Measurements from ENCODE around the gene LAGE3.

The LAGE3 gene

GRCh38 chrX:154458116-154458953 is 20.7 kb downstream of the LAGE3 start, which contains the start of gene PLXNA3:
PLXNA3 (plus strand) TSS chrX:154458281; CDS start chrX:154460184, 1,903 bp downstream.
- H3K27ac ChIP-seq = peak within 1 kb of the TSS; percentile 79 to 90
- no peaks in the 10 kb centered on the region for H3K27me3 ChIP-seq
- no peak for DNase-seq
- no peaks in the 10 kb centered on the region for H3K9me3 ChIP-seq
- intact Hi-C loops (cut with DNase I; ENCODE audit: low total_unique reads) = no loop called here
- peaks cover 0 to 22% (median 0%) of the 10 kb centered on the region in 3 donors for H3K36me3 ChIP-seq
- H3K4me3 ChIP-seq = peak within 1 kb of the TSS; percentile 72 to 78
- TF ChIP-seq CTCF (IDR thresholded peaks at IDR 0.05) = no peak
- H3K4me1 ChIP-seq = peaks cover 0 to 16% (median 12%) of the 10 kb centered on the region in 4 donors

GRCh38 chrX:154457491-154458115 is 21.5 kb downstream of the LAGE3 start:
- TF ChIP-seq CTCF (IDR thresholded peaks at IDR 0.05) = no peak
- intact Hi-C loops (cut with DNase I; ENCODE audit: low total_unique reads) = no loop called here
- Histone ChIP-seq H3K27ac (peak overlapping the region; percentile 79 to 90), H3K9me3 (no peaks in the 10 kb centered on the region), H3K36me3 (peaks cover 0 to 17% (median 0%) of the 10 kb centered on the region in 3 donors), H3K4me3 (peak overlapping the region; percentile 72 to 78), H3K4me1 (peaks cover 0 to 16% (median 12%) of the 10 kb centered on the region in 4 donors), H3K27me3 (no peaks in the 10 kb centered on the region)
- no peak for DNase-seq

GRCh38 chrX:154452823-154453222 is 26.3 kb downstream of the LAGE3 start:
- Histone ChIP-seq H3K4me1 (no peaks in the 10 kb centered on the region), H3K9me3 (no peaks in the 10 kb centered on the region), H3K4me3 (no peak overlapping the region), H3K27ac (no peak overlapping the region), H3K36me3 (peaks cover 12 to 30% (median 19%) of the 10 kb centered on the region in 3 donors), H3K27me3 (no peaks in the 10 kb centered on the region)
- intact Hi-C loops (cut with DNase I; ENCODE audit: low total_unique reads) = no loop called here
- no peak for TF ChIP-seq CTCF (IDR thresholded peaks at IDR 0.05)
- DNase-seq = no peak

- no peak for TF ChIP-seq CTCF (IDR thresholded peaks at IDR 0.05)
- intact Hi-C loops (cut with DNase I; ENCODE audit: low total_unique reads) = no loop called here
- no peak overlapping the region for H3K4me3 ChIP-seq
- no peak overlapping the region for H3K27ac ChIP-seq
- H3K27me3 ChIP-seq = no peaks in the 10 kb centered on the region
- no peak for DNase-seq
- no peaks in the 10 kb centered on the region for H3K9me3 ChIP-seq
- H3K36me3 ChIP-seq = peaks cover 12 to 30% (median 23%) of the 10 kb centered on the region in 3 donors
- H3K4me1 ChIP-seq = peaks cover 0 to 8% (median 4%) of the 10 kb centered on the region in 4 donors
These were observed 28.8 kb downstream of the LAGE3 start for GRCh38 chrX:154450312-154450711.

- no peak for TF ChIP-seq CTCF (IDR thresholded peaks at IDR 0.05)
- H3K36me3 ChIP-seq = peaks cover 12 to 30% (median 23%) of the 10 kb centered on the region in 3 donors
- no peak overlapping the region for H3K4me3 ChIP-seq
- peaks cover 0 to 15% (median 10%) of the 10 kb centered on the region in 4 donors for H3K4me1 ChIP-seq
- DNase-seq = no peak
- H3K27ac ChIP-seq = no peak overlapping the region
- no peaks in the 10 kb centered on the region for H3K9me3 ChIP-seq
- intact Hi-C loops (cut with DNase I; ENCODE audit: low total_unique reads) = no loop called here
- H3K27me3 ChIP-seq = no peaks in the 10 kb centered on the region
These were observed 29.5 kb downstream of the LAGE3 start for GRCh38 chrX:154449618-154450017.

Data from tibial artery (tissue), 4 donors.